GM23338 (cell line): Measurements from ENCODE around the gene NAALADL2. TPM values are rescaled to one million over a fixed set of nuclear protein-coding genes. Genes with fewer than 3 reads are reported as not detected.
A peak's percentile ranks its signal among the peaks of the same experiment; 100 is the strongest.

Experiments used
- ATAC-seq: fragments of 200-7000 bp; cut with Tn5 transposase; 3 replicates; pipeline ENCODE4 v1.9.1; 2020
- DNase-seq: peaks from one replicate; pipeline ENCODE4 v3.0.0-alpha.2; 2015; ENCODE audit warnings: low spot score
- H2AFZ ChIP-seq: fragments of 200-600 bp; sonication (generic); 2 replicates; pipeline ENCODE4 v1.8.0; 2016; ENCODE audit warnings: antibody characterized with exemption, mild to moderate bottlenecking, moderate library complexity
- H3F3A ChIP-seq: fragments of 200-600 bp; sonication (generic); replicated peaks from 2 replicates; pipeline ENCODE4 v1.8.0; 2017; ENCODE audit warnings: antibody characterized with exemption, mixed run types, low read depth
- H3K27ac ChIP-seq: fragments of 200-600 bp; sonication (generic); 2 replicates; pipeline ENCODE4 v1.6.1; 2016; ENCODE audit warnings: low read depth
- H3K27me3 ChIP-seq: fragments of 200-600 bp; sonication (generic); 2 replicates; pipeline ENCODE4 v1.8.0; 2016; ENCODE audit warnings: mild to moderate bottlenecking, mixed run types, moderate library complexity; ENCODE audit not compliant: insufficient read depth
- H3K36me3 ChIP-seq: fragments of 200-600 bp; sonication (generic); 2 replicates; pipeline ENCODE4 v1.8.0; 2016; ENCODE audit warnings: mild to moderate bottlenecking; ENCODE audit not compliant: insufficient read depth
- H3K4me1 ChIP-seq: fragments of 200-600 bp; sonication (generic); 2 replicates; pipeline ENCODE4 v1.8.0; 2016; ENCODE audit warnings: mild to moderate bottlenecking, moderate library complexity; ENCODE audit not compliant: insufficient read depth
- H3K4me2 ChIP-seq: fragments of 200-600 bp; sonication (generic); 2 replicates; pipeline ENCODE4 v1.7.1; 2017; ENCODE audit warnings: mixed run types
- H3K4me3 ChIP-seq: fragments of 200-600 bp; sonication (generic); 2 replicates; pipeline ENCODE4 v1.6.1; 2016; ENCODE audit warnings: mixed run types
- H3K79me2 ChIP-seq: fragments of 200-600 bp; sonication (generic); replicated peaks from 2 replicates; pipeline ENCODE4 v1.8.0; 2017; ENCODE audit warnings: mild to moderate bottlenecking; ENCODE audit not compliant: insufficient read depth
- H3K9me2 ChIP-seq: fragments of 200-600 bp; sonication (generic); 2 replicates; pipeline ENCODE4 v1.8.0; 2017; ENCODE audit not compliant: insufficient read depth
- H4K20me1 ChIP-seq: fragments of 200-600 bp; sonication (generic); replicated peaks from 2 replicates; pipeline ENCODE4 v1.8.0; 2017; ENCODE audit warnings: mild to moderate bottlenecking; ENCODE audit not compliant: insufficient read depth
- H3K27ac Mint-ChIP-seq: 2 replicates; pipeline ENCODE4 v1.8.0; 2020; ENCODE audit warnings: inconsistent platforms, mild to moderate bottlenecking, moderate library complexity, mixed read lengths
- H3K27me3 Mint-ChIP-seq: 3 replicates; pipeline ENCODE4 v1.8.0; 2022; ENCODE audit warnings: low read depth, mild to moderate bottlenecking, moderate library complexity, mixed read lengths, inconsistent platforms; ENCODE audit not compliant: insufficient read depth, poor library complexity
- H3K36me3 Mint-ChIP-seq: 3 replicates; pipeline ENCODE4 v1.8.0; 2021; ENCODE audit warnings: low read depth, mild to moderate bottlenecking, inconsistent platforms, moderate library complexity, mixed read lengths
- H3K4me1 Mint-ChIP-seq: 3 replicates; pipeline ENCODE4 v1.8.0; 2020; ENCODE audit warnings: mild to moderate bottlenecking, inconsistent platforms, mixed read lengths
- H3K4me3 Mint-ChIP-seq: 3 replicates; pipeline ENCODE4 v1.8.0; 2021; ENCODE audit warnings: moderate library complexity, mild to moderate bottlenecking, inconsistent platforms, mixed read lengths
- H3K9me3 Mint-ChIP-seq: 3 replicates; pipeline ENCODE4 v1.8.0; 2020; ENCODE audit warnings: moderate library complexity, mild to moderate bottlenecking, inconsistent platforms, mixed read lengths
- CREB1 ChIP-seq: fragments of 250-450 bp; sonication (Bioruptor Pico); IDR thresholded peaks from 2 replicates; pipeline ENCODE4 v1.5.0; 2020; ENCODE audit warnings: low read depth, mild to moderate bottlenecking, moderate library complexity
- EZH2phosphoT487 ChIP-seq: fragments of 200-600 bp; sonication (generic); IDR thresholded peaks from one replicate; pipeline ENCODE4 v1.8.1; 2018; ENCODE audit warnings: antibody characterized with exemption; ENCODE audit not compliant: unreplicated experiment
- JUNB ChIP-seq: IDR thresholded peaks from one replicate; pipeline ENCODE4 v1.6.1; 2016; ENCODE audit warnings: antibody characterized with exemption; ENCODE audit not compliant: unreplicated experiment
- POLR2AphosphoS5 ChIP-seq: IDR thresholded peaks from 2 replicates; pipeline ENCODE4 v1.6.1; 2016; ENCODE audit warnings: antibody characterized with exemption, low read depth
- REST ChIP-seq: IDR thresholded peaks from one replicate; pipeline ENCODE4 v1.6.1; 2018; ENCODE audit warnings: antibody characterized with exemption; ENCODE audit not compliant: unreplicated experiment
- STAT1 ChIP-seq: IDR thresholded peaks from one replicate; pipeline ENCODE4 v1.6.1; 2016; ENCODE audit warnings: antibody characterized with exemption; ENCODE audit not compliant: unreplicated experiment
- ZNF331 ChIP-seq: fragments of 250-450 bp; sonication (Bioruptor Pico); IDR thresholded peaks from 2 replicates; pipeline ENCODE4 v1.5.0; 2020; ENCODE audit warnings: low read depth, mild to moderate bottlenecking, moderate library complexity
- ZNF462 ChIP-seq: fragments of 250-450 bp; sonication (Bioruptor Pico); IDR thresholded peaks from 2 replicates; pipeline ENCODE4 v1.5.0; 2020; ENCODE audit warnings: mild to moderate bottlenecking, moderate library complexity
- polyA plus RNA-seq: library from polyadenylated mRNA; unstranded; fragments of >200 nt; fragmentation: Nextera tagmentation; extraction: Ambion mirVana; gene quantifications from 2 replicates; pipeline ENCODE4 v1.2.1, GENCODE V29; 2016
- total RNA-seq: library from RNA; depleted of rRNA; stranded (reverse); fragments of >200 nt; shearing (Covaris generic); gene quantifications from 2 replicates; pipeline ENCODE4 v1.2.3, GENCODE V29; 2014

Gene NAALADL2
- total and polyA plus RNA-seq, 2 experiments from 2014 or later, result 1.6 to 2.6 TPM

GRCh38 chr3:175619369-175619768 lies 760.2 kb downstream of the NAALADL2 start (continued):
- TF ChIP-seq ZNF462 (CRISPR knock-in tag), result no peak
- no peak for TF ChIP-seq EZH2phosphoT487
- TF ChIP-seq CREB1 (CRISPR knock-in tag), result no peak
- no peak for TF ChIP-seq STAT1

DNA sequence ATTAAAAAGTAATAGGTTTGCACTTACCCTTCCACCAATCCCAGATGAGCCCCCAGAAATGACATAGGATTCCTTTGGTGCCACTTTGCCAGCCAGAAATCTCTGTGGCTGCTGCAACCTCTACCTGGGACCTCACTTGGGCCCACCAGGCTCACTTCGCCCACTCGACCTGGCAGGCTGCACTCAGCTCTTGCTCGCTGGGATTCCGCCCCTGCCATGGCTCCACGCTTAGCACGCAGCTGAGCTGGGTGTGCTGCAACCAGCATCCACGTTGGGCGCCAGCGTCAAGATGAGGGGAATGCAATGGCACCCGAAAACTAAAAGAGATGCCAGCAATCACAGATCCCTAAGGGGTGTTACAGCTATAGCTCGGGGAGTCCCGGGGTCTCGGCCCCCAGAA lies 761.0 kb downstream of the NAALADL2 start:
- Histone ChIP-seq H3K36me3 (no peaks in the 10 kb centered on the region), H3K27me3 (no peaks in the 10 kb centered on the region), H4K20me1 (no peaks in the 10 kb centered on the region), H3K4me1 (no peaks in the 10 kb centered on the region), H3K4me3 (no peak overlapping the region), H3F3A (no peaks in the 10 kb centered on the region), H3K27ac (no peak overlapping the region), H2AFZ (peak overlapping the region; percentile 88), H3K79me2 (no peaks in the 10 kb centered on the region), H3K9me2 (peaks cover 32% of the 10 kb centered on the region), H3K4me2 (no peak overlapping the region)
- Mint-ChIP-seq H3K9me3 (no peaks in the 10 kb centered on the region), H3K4me3 (no peak overlapping the region), H3K27me3 (no peaks in the 10 kb centered on the region), H3K36me3 (no peaks in the 10 kb centered on the region), H3K4me1 (no peaks in the 10 kb centered on the region; the same call in 2 of the 3 replicates), H3K27ac (no peak overlapping the region)
- peak; percentile 9 for DNase-seq
- no peak for TF ChIP-seq JUNB
- no peak for TF ChIP-seq ZNF331
- TF ChIP-seq REST, result no peak
- TF ChIP-seq EZH2phosphoT487, result no peak
- TF ChIP-seq POLR2AphosphoS5, result no peak
- no peak for TF ChIP-seq CREB1 (CRISPR knock-in tag)
- no peak; the same call in 2 of the 3 replicates for ATAC-seq
